Stomach smooth muscle (tissue), 2 donors: ENCODE measurements around the gene UCP3.

ENCODE experiments used
- H3K27ac ChIP-seq: one replicate; pipeline ENCODE4 v1.7.0; 2013; ENCODE audit warnings: mild to moderate bottlenecking, low read length, inconsistent platforms
- H3K27me3 ChIP-seq, 2 donors: one replicate each; pipeline ENCODE4 v1.7.0; 2013; ENCODE audit warnings: low read length in 2 of 2; ENCODE audit not compliant: insufficient read depth in 2 of 2, control insufficient read depth in 1 of 2
- H3K36me3 ChIP-seq, 2 donors: one replicate each; pipeline ENCODE4 v1.7.0; 2013; ENCODE audit warnings: low read length in 2 of 2; ENCODE audit not compliant: control insufficient read depth in 2 of 2, insufficient read depth in 2 of 2
- H3K4me1 ChIP-seq: one replicate; pipeline ENCODE4 v1.7.0; 2013; ENCODE audit warnings: low read length; ENCODE audit not compliant: control insufficient read depth, insufficient read depth
- H3K4me3 ChIP-seq, 2 donors: one replicate each; pipeline ENCODE4 v1.7.0; 2013; ENCODE audit warnings: low read length in 2 of 2
- H3K9ac ChIP-seq, 2 donors: one replicate each; pipeline ENCODE4 v1.7.0; 2013; ENCODE audit warnings: low read length in 2 of 2, mild to moderate bottlenecking in 1 of 2
- H3K9me3 ChIP-seq, 2 donors: one replicate each; pipeline ENCODE4 v1.7.0; 2013; ENCODE audit warnings: low read length in 2 of 2; ENCODE audit not compliant: control insufficient read depth in 2 of 2
- donor health status: healthy.
- donor health status: Pancreatic carcinoma.

UCP3 gene

GRCh38 chr11:73974604-73975478 is 34.0 kb downstream of the UCP3 start:
- peaks cover 7% of the 10 kb centered on the region for H3K4me1 ChIP-seq
- no peak overlapping the region for H3K9ac ChIP-seq
- H3K27ac ChIP-seq = no peak overlapping the region
- peaks cover 15 to 25% of the 10 kb centered on the region in 2 donors for H3K36me3 ChIP-seq
- H3K9me3 ChIP-seq = no peaks in the 10 kb centered on the region
- no peaks in the 10 kb centered on the region for H3K27me3 ChIP-seq
- H3K4me3 ChIP-seq = no peak overlapping the region

DNA sequence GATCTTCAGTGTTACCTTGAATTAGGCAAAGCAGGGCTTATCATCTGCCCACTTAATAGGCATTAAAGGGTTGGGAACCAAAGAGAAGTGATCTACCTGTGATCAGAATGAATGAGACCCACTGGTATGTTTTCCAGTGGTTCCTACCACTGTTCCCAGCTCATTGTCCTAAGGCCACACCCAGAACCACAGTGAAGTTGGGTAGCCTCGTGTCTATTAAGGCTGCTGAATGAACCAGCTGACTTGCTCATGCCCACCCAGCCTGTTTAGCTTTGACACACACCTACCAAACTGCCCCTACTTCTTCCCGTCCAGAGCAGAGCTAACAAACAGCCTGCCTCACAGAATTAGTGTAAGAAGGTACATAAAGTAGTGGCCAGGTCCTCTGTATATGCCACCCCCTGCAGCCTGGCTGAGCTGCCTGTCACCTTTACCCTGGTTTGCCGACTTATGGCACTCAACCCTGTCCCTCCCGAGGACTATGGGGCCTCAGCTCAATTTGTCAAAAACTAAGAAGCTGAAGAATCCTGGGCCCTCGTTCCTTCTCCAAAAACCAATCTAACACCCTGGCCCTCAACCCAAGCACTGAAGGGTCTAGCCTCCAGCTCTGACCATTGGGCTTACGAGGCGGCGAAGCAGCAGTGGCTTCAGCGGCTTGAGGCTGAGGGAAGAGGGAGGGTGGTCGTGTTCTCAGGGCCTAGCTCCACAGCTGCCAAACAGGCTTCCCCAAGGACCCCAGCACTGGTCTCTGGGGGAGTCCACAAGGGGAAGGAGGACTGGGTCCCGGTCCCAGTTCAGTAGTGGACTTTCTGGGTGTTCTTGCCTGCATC is 36.0 kb downstream of the UCP3 start:
- Histone ChIP-seq H3K4me1 (peaks cover 7% of the 10 kb centered on the region), H3K36me3 (peaks cover 7 to 23% of the 10 kb centered on the region in 2 donors), H3K27me3 (no peaks in the 10 kb centered on the region), H3K9ac (no peak overlapping the region), H3K27ac (no peak overlapping the region), H3K4me3 (no peak overlapping the region), H3K9me3 (no peaks in the 10 kb centered on the region)

DNA sequence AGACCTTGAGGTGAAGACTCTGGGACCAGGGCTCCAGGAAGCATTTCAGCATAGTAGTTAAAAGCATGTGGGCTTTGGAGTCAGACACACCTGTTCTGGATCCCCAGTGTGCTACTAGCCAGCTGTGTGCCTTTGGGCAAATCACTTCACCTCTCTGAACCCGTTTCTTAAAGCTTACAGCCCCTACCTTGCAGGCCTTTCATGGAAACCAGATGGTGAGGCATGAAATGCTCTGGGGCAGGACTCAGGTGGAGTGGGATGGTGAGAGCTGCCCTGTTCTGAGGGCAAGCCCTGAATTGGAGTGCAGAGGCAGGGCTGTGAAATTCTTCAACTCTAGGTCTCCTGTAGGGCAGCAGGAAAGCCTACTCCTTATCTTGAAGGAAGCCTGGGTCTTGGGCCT is 36.7 kb downstream of the UCP3 start:
- H3K36me3 ChIP-seq = peaks cover under 1 to 17% of the 10 kb centered on the region in 2 donors

GRCh38 chr11:73971175-73971719 is 37.6 kb downstream of the UCP3 start:
- H3K9me3 ChIP-seq = no peaks in the 10 kb centered on the region
- no peak overlapping the region for H3K27ac ChIP-seq
- no peaks in the 10 kb centered on the region for H3K27me3 ChIP-seq
- peaks cover 0 to 11% of the 10 kb centered on the region in 2 donors for H3K36me3 ChIP-seq
- H3K9ac ChIP-seq = no peak overlapping the region
- H3K4me3 ChIP-seq = no peak overlapping the region
- H3K4me1 ChIP-seq = peaks cover 7% of the 10 kb centered on the region

More for the DNA sequence above, 36.7 kb downstream of the UCP3 start:
- peaks cover 7% of the 10 kb centered on the region for H3K4me1 ChIP-seq
- H3K9me3 ChIP-seq = no peaks in the 10 kb centered on the region
- no peak overlapping the region for H3K4me3 ChIP-seq
- no peak overlapping the region for H3K27ac ChIP-seq
- no peaks in the 10 kb centered on the region for H3K27me3 ChIP-seq
- no peak overlapping the region for H3K9ac ChIP-seq

DNA sequence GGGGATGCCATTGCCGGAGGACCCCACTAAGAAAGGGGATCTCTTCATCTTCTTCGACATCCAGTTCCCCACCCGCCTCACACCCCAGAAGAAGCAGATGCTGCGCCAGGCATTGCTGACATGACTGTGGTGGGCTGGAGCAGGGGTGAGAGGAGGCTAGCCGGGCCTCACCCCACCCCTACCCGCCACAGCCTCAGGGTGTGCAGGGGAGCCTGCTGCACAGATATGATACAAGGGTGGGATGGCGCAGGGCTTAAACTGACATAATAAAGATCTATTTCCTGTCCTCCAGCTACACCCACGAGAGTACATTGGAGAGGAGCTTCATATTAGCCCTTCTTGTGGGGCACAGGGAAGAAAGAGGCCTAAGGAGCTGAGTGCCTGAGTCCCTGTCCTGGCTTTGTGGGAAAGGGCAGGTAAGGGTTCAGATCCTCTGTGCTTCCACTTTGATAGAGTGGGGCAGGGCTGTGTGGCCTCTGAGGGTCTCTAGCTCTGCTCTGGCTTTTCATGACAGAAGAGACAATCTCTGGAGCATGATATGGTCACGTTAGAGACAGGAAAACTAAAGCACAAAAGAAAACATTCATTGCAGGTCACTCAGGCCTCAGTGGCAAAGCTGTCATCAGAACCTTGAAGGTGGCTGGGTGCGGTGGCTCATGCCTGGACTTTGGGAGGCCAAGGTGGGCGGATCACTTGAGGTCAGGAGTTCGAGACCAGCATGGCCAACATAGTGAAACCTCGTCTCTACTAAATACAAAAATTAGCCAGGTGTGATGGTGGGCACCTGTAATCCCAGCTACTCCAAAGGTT is 38.7 kb downstream of the UCP3 start:
- H3K27me3 ChIP-seq = no peaks in the 10 kb centered on the region
- no peak overlapping the region for H3K9ac ChIP-seq
- H3K9me3 ChIP-seq = no peaks in the 10 kb centered on the region
- H3K27ac ChIP-seq = no peak overlapping the region
- peaks cover 0 to 6% of the 10 kb centered on the region in 2 donors for H3K36me3 ChIP-seq
- peaks cover 7% of the 10 kb centered on the region for H3K4me1 ChIP-seq
- H3K4me3 ChIP-seq = no peak overlapping the region

DNA sequence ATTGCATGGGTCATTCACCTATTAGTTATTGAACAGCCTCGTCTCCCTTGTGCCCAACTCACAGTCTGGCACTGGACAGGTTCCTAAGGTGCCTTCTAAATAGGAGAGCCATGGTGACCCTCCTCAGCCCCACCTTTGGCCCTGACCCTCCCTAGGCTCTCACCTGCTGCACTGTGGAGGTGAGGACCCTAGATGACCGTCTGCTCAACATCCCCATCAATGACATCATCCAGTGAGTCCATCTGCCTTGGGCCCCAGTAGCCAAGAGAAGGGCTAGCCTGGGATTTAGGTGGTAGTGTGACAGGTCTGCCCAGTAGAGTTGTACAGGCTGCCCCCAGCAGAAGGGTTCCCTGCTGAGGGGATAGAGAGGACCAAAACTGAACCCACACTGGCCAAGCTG is 39.8 kb downstream of the UCP3 start:
- H3K36me3 ChIP-seq = peaks cover 0 to 1% of the 10 kb centered on the region in 2 donors
- no peak overlapping the region for H3K27ac ChIP-seq
- H3K4me3 ChIP-seq = no peak overlapping the region
- H3K9me3 ChIP-seq = no peaks in the 10 kb centered on the region
- peaks cover 0 to 2% of the 10 kb centered on the region in 2 donors for H3K27me3 ChIP-seq
- peaks cover 13% of the 10 kb centered on the region for H3K4me1 ChIP-seq
- H3K9ac ChIP-seq = no peak overlapping the region

- no peak overlapping the region for H3K4me3 ChIP-seq
- no peak overlapping the region for H3K9ac ChIP-seq
- no peaks in the 10 kb centered on the region for H3K36me3 ChIP-seq
- no peak overlapping the region for H3K27ac ChIP-seq
- H3K9me3 ChIP-seq = no peaks in the 10 kb centered on the region
- H3K4me1 ChIP-seq = peaks cover 10% of the 10 kb centered on the region
- peaks cover 0 to 2% of the 10 kb centered on the region in 2 donors for H3K27me3 ChIP-seq
Observed at GRCh38 chr11:73968356-73968966, 40.4 kb downstream of the UCP3 start.

GRCh38 chr11:73965764-73966121 is 43.1 kb downstream of the UCP3 start:
- H3K9ac ChIP-seq = no peak overlapping the region
- peaks cover 0 to 5% of the 10 kb centered on the region in 2 donors for H3K27me3 ChIP-seq
- no peak overlapping the region for H3K4me3 ChIP-seq
- H3K9me3 ChIP-seq = no peaks in the 10 kb centered on the region
- no peak overlapping the region for H3K27ac ChIP-seq
- H3K36me3 ChIP-seq = no peaks in the 10 kb centered on the region
- peaks cover 10% of the 10 kb centered on the region for H3K4me1 ChIP-seq

- Histone ChIP-seq H3K9ac (no peak overlapping the region), H3K36me3 (no peaks in the 10 kb centered on the region), H3K9me3 (no peaks in the 10 kb centered on the region), H3K4me3 (no peak overlapping the region), H3K4me1 (peaks cover 10% of the 10 kb centered on the region), H3K27me3 (peaks cover 0 to 5% of the 10 kb centered on the region in 2 donors), H3K27ac (no peak overlapping the region)
Observed at GRCh38 chr11:73965076-73965763, 43.7 kb downstream of the UCP3 start.
